IMR-90 (cell line): ENCODE data around the gene CLIC1. TPM values are rescaled to one million over a fixed set of nuclear protein-coding genes. Genes with fewer than 3 reads are reported as not detected.

Experiments used
- ATAC-seq: fragments of 200-7000 bp; cut with Tn5 transposase; 2 replicates; pipeline ENCODE4 v1.9.1; 2020; ENCODE audit warnings: low read depth, mild to moderate bottlenecking, moderate library complexity
- BruUV-seq: library from RNA; stranded (reverse); fragments of 400-500 nt; replicated peaks from 2 replicates; lab custom pipeline; 2021; lab: Mats Ljungman, UMichigan
- CTCF ChIA-PET: fragments of 300-600 bp; formaldehyde crosslinking; extraction: SDS; loops from one replicate; lab custom pipeline; 2021; ENCODE audit warnings: antibody characterized with exemption; lab: Yijun Ruan, JAX
- POLR2A ChIA-PET: fragments of 300-600 bp; sonication (Branson Sonifier 250); formaldehyde crosslinking; loops from one replicate; lab custom pipeline; 2022; ENCODE audit warnings: antibody characterized with exemption; ENCODE audit not compliant: unreplicated experiment; lab: Charles Lee
- DNase-seq: peaks from one replicate; pipeline ENCODE4 v3.0.0; 2013
- H2AFZ ChIP-seq: replicated peaks from 2 replicates; pipeline ENCODE3; 2013; ENCODE audit warnings: low read length, mild to moderate bottlenecking; ENCODE audit not compliant: poor library complexity
- H2AK5ac ChIP-seq: 2 replicates; pipeline ENCODE4 v1.6.1; 2013; ENCODE audit warnings: low read depth, low read length, inconsistent platforms
- H2AK9ac ChIP-seq: replicated peaks from 2 replicates; pipeline ENCODE3; 2013; ENCODE audit warnings: mild to moderate bottlenecking, low read depth, low read length, moderate library complexity; ENCODE audit not compliant: poor library complexity
- H2BK120ac ChIP-seq: 2 replicates; pipeline ENCODE4 v1.6.1; 2013; ENCODE audit warnings: low read depth, low read length, inconsistent platforms
- H2BK15ac ChIP-seq: 3 replicates; pipeline ENCODE4 v1.6.1; 2013; ENCODE audit warnings: low read depth, low read length, inconsistent platforms
- H2BK20ac ChIP-seq: 2 replicates; pipeline ENCODE4 v1.6.1; 2013; ENCODE audit warnings: low read depth, mild to moderate bottlenecking, inconsistent platforms, low read length, moderate library complexity
- H2BK5ac ChIP-seq: 2 replicates; pipeline ENCODE4 v1.6.1; 2013; ENCODE audit warnings: mild to moderate bottlenecking, low read depth, low read length, inconsistent platforms; ENCODE audit not compliant: poor library complexity, severe bottlenecking
- H3K14ac ChIP-seq: replicated peaks from 2 replicates; pipeline ENCODE4 v1.6.1; 2013; ENCODE audit warnings: low read depth, low read length, inconsistent platforms
- H3K18ac ChIP-seq: 2 replicates; pipeline ENCODE4 v1.6.1; 2013; ENCODE audit warnings: low read depth, low read length, control low read depth
- H3K23ac ChIP-seq: 2 replicates; pipeline ENCODE4 v1.6.1; 2013; ENCODE audit warnings: low read depth, low read length, inconsistent platforms
- H3K27ac ChIP-seq: 2 replicates; pipeline ENCODE4 v1.5.1; 2013; ENCODE audit warnings: mild to moderate bottlenecking, control low read depth, low read length; ENCODE audit not compliant: insufficient read depth
- H3K27me3 ChIP-seq: 2 replicates; pipeline ENCODE4 v1.6.1; 2013; ENCODE audit warnings: low read length; ENCODE audit not compliant: control insufficient read depth, insufficient read depth
- H3K36me3 ChIP-seq: 2 replicates; pipeline ENCODE4 v1.6.1; 2013; ENCODE audit warnings: low read length, mixed read lengths; ENCODE audit not compliant: control insufficient read depth, insufficient read depth
- H3K4ac ChIP-seq: 2 replicates; pipeline ENCODE4 v1.6.1; 2013; ENCODE audit warnings: low read depth, low read length, inconsistent platforms
- H3K4me1 ChIP-seq: 2 replicates; pipeline ENCODE4 v1.6.1; 2013; ENCODE audit warnings: low read length, mixed read lengths; ENCODE audit not compliant: control insufficient read depth, insufficient read depth
- H3K4me2 ChIP-seq: 2 replicates; pipeline ENCODE4 v1.6.1; 2013; ENCODE audit warnings: low read depth, mild to moderate bottlenecking, control low read depth, low read length, moderate library complexity
- H3K4me3 ChIP-seq: 2 replicates; pipeline ENCODE4 v1.5.1; 2013; ENCODE audit warnings: low read depth, mild to moderate bottlenecking, control low read depth, low read length, moderate library complexity; ENCODE audit not compliant: insufficient read depth
- H3K56ac ChIP-seq: 2 replicates; pipeline ENCODE4 v1.6.1; 2013; ENCODE audit warnings: low read length, inconsistent platforms; ENCODE audit not compliant: insufficient read depth; ENCODE audit errors: extremely low read depth
- H3K79me1 ChIP-seq, 2 experiments: 2 replicates each; pipeline ENCODE4 v1.6.1; 2013; ENCODE audit warnings: low read length in 2 of 2, inconsistent platforms in 1 of 2, low read depth in 1 of 2
- H3K9ac ChIP-seq: 2 replicates; pipeline ENCODE4 v1.6.1; 2013; ENCODE audit warnings: low read depth, low read length, control low read depth
- H3K9me1 ChIP-seq: 2 replicates; pipeline ENCODE4 v1.6.1; 2013; ENCODE audit warnings: low read length, inconsistent platforms; ENCODE audit not compliant: insufficient read depth
- H3K9me3 ChIP-seq: 2 replicates; pipeline ENCODE4 v1.6.1; 2013; ENCODE audit warnings: low read length; ENCODE audit not compliant: control insufficient read depth, insufficient read depth
- H4K20me1 ChIP-seq: 2 replicates; pipeline ENCODE4 v1.6.1; 2013; ENCODE audit warnings: low read length, inconsistent platforms; ENCODE audit not compliant: insufficient read depth
- H4K5ac ChIP-seq: 2 replicates; pipeline ENCODE4 v1.6.1; 2013; ENCODE audit warnings: mild to moderate bottlenecking, low read depth, low read length, control low read depth
- H4K8ac ChIP-seq, 2 experiments: 2 replicates each; pipeline ENCODE4 v1.6.1; 2013; ENCODE audit warnings: low read depth in 2 of 2, low read length in 2 of 2, control low read depth in 1 of 2, inconsistent platforms in 1 of 2
- H4K91ac ChIP-seq: 2 replicates; pipeline ENCODE4 v1.6.1; 2013; ENCODE audit warnings: low read depth, low read length, inconsistent platforms; ENCODE audit not compliant: insufficient read depth
- BHLHE40 ChIP-seq: fragments of 150-350 bp; IDR thresholded peaks from 2 replicates; pipeline ENCODE4 v1.6.1; 2016; ENCODE audit warnings: mild to moderate bottlenecking, low read depth, low read length
- CTCF ChIP-seq: conservative IDR thresholded peaks from 2 replicates; pipeline ENCODE4 v1.5.1; 2012; ENCODE audit warnings: mild to moderate bottlenecking, low read depth, low read length, improper control_type of control experiment
- ELK1 ChIP-seq: fragments of 150-350 bp; IDR thresholded peaks from 2 replicates; pipeline ENCODE4 v1.6.1; 2016; ENCODE audit warnings: low read depth, mild to moderate bottlenecking, low read length, moderate library complexity, borderline replicate concordance
- MAFK ChIP-seq: IDR thresholded peaks from 2 replicates; pipeline ENCODE4 v1.6.1; 2012; ENCODE audit warnings: low read depth, low read length, improper control_type of control experiment
- NFE2L2 ChIP-seq: fragments of 150-350 bp; IDR thresholded peaks from 2 replicates; pipeline ENCODE4 v1.6.1; 2016; ENCODE audit warnings: low read depth, mild to moderate bottlenecking, low read length
- POLR2A ChIP-seq: IDR thresholded peaks from 2 replicates; pipeline ENCODE4 v1.6.1; 2012; ENCODE audit warnings: mild to moderate bottlenecking, low read depth, low read length
- RAD21 ChIP-seq: IDR thresholded peaks from 2 replicates; pipeline ENCODE4 v1.6.1; 2012; ENCODE audit warnings: low read length, improper control_type of control experiment
- RCOR1 ChIP-seq: IDR thresholded peaks from 2 replicates; pipeline ENCODE4 v1.6.1; 2012; ENCODE audit warnings: mild to moderate bottlenecking, low read length, improper control_type of control experiment; ENCODE audit not compliant: insufficient replicate concordance
- RFX5 ChIP-seq: IDR thresholded peaks from 2 replicates; pipeline ENCODE4 v1.8.0; 2012; ENCODE audit warnings: low read depth, mild to moderate bottlenecking, low read length, moderate library complexity
- SMC3 ChIP-seq: fragments of 150-350 bp; IDR thresholded peaks from 2 replicates; pipeline ENCODE4 v1.6.1; 2016; ENCODE audit warnings: low read depth, mild to moderate bottlenecking, antibody characterized with exemption, low read length, moderate library complexity
- USF2 ChIP-seq: fragments of 150-350 bp; IDR thresholded peaks from 2 replicates; pipeline ENCODE4 v1.6.1; 2017; ENCODE audit warnings: mild to moderate bottlenecking, antibody characterized with exemption, low read length, low read depth
- WGBS, 2 experiments: methylation state at CpG; one replicate each; pipeline versions ENCODE4 v1.1.5 to v1.1.7; 2013; ENCODE audit warnings: missing lambda C conversion rate in 2 of 2; ENCODE audit not compliant: insufficient read length in 1 of 2; ENCODE audit errors: extremely low coverage in 2 of 2; 5-methylcytosine and 5-hydroxymethylcytosine counted together
- dilution Hi-C: fragments of 300-500 bp; cut with HindIII; formaldehyde crosslinking; loops from one replicate; pipeline ENCODE4 v1.14.3; 2018; ENCODE audit warnings: low sequenced_read_pairs; ENCODE audit not compliant: unreplicated experiment
- in situ Hi-C: fragments of 300-500 bp; cut with MboI; formaldehyde crosslinking; loops from 3 replicates; pipeline ENCODE4 v1.14.3; 2019; ENCODE audit warnings: low sequenced_read_pairs, inconsistent platforms, mixed read lengths
- intact Hi-C: fragments of 100-400 bp; cut with micrococcal nuclease; formaldehyde crosslinking; loops from 2 replicates; pipeline ENCODE4 v1.10.0; 2022
- polyA plus RNA-seq, 3 experiments: library from polyadenylated mRNA; depleted of rRNA; stranded (reverse); fragments of >200 nt; gene quantifications; 2 replicates each; pipeline ENCODE4 v1.2.3, GENCODE V29; 2012; ENCODE audit warnings: low replicate concordance in 1 of 3
- total RNA-seq: library from RNA; depleted of rRNA; stranded (reverse); fragments of >200 nt; gene quantifications from 2 replicates; pipeline ENCODE4 v1.2.3, GENCODE V29; 2012

Gene CLIC1
- total and polyA plus RNA-seq, 2 of the 4 experiments (the other 2 are of a cell fraction): 706 to 1,185 TPM

- peak overlapping the region; percentile 37 for H2AK9ac ChIP-seq
- H3K56ac ChIP-seq: no peak overlapping the region
- no peak overlapping the region for H4K91ac ChIP-seq
- H2BK120ac ChIP-seq: no peak overlapping the region
- ChIA-PET CTCF (no interaction called here), POLR2A (no interaction called here)
- no peaks in the 10 kb centered on the region for H3K27me3 ChIP-seq
- H2BK5ac ChIP-seq: no peak overlapping the region
- TF ChIP-seq USF2 (no peak), ELK1 (no peak), NFE2L2 (no peak), RFX5 (no peak), RAD21 (no peak), MAFK (no peak), CTCF (no peak), RCOR1 (no peak), SMC3 (no peak), BHLHE40 (no peak), POLR2A (no peak)
- H2BK20ac ChIP-seq: no peak overlapping the region
- no peak overlapping the region for H2BK15ac ChIP-seq
- no peak overlapping the region for H3K9ac ChIP-seq
- peaks cover 75% of the 10 kb centered on the region for H3K36me3 ChIP-seq
- no peak overlapping the region for H2AFZ ChIP-seq
- dilution Hi-C loops: no loop called here
- H3K4me3 ChIP-seq: no peak overlapping the region
- intact Hi-C loops: no loop called here
- no peak overlapping the region for H3K27ac ChIP-seq
- H4K8ac ChIP-seq: no peak overlapping the region
- H3K79me1 ChIP-seq: peaks cover 4 to 8% of the 10 kb centered on the region in 2 experiments; a peak in 2 of 4 replicates
- H3K4me1 ChIP-seq: no peaks in the 10 kb centered on the region
- DNase-seq (no peak), ATAC-seq (no peak)
- no peaks in the 10 kb centered on the region for H3K9me3 ChIP-seq
- no TSS peak for BruUV-seq
- H3K9me1 ChIP-seq: no peaks in the 10 kb centered on the region
- no peak overlapping the region for H3K14ac ChIP-seq
- WGBS, 2 experiments: 100% methylated on average over 1 of the region's 12 CpGs; no CpG with 5 or more reads in 1 of the 2 experiments
- no peak overlapping the region for H3K4me2 ChIP-seq
- in situ Hi-C loops: no loop called here
- H3K18ac ChIP-seq: no peak overlapping the region
- H2AK5ac ChIP-seq: no peak overlapping the region
- no peak overlapping the region for H3K4ac ChIP-seq
- no peaks in the 10 kb centered on the region for H4K20me1 ChIP-seq
- no peak overlapping the region for H4K5ac ChIP-seq
- H3K23ac ChIP-seq: no peak overlapping the region
Measured at GRCh38 chr6:31691564-31692108, 44.7 kb downstream of the CLIC1 start.
